GM18502 (cell line): ENCODE results near the gene GPR141.
A peak's percentile ranks its signal among the peaks of the same experiment; 100 is the strongest.

Experiments
- ATAC-seq: cut with Tn5 transposase; IDR thresholded peaks from one replicate; pipeline ENCODE4 v1.9.1; 2021; ENCODE audit warnings: mild to moderate bottlenecking; ENCODE audit not compliant: unreplicated experiment, poor library complexity

The GPR141 gene

DNA sequence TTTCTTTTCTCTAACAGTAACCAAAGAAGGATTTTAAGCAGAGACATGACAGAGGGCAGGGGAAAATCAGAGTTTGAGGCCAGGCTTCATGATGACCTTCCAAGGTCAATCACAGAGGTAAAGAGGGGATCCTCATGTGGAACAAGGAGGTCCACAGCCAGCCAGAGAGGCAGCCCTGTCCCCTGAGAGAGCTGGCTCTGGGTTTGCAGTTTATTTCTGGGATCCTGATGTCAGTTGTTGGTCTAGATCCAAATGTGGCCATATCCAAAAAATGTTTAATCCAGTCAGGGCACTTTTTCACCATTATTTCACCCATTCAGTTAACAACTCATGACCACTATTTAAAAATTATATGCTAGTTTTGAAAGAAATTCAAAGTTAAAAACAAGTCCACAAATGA, 45.6 kb downstream of the GPR141 start:
- ATAC-seq: no peak

DNA sequence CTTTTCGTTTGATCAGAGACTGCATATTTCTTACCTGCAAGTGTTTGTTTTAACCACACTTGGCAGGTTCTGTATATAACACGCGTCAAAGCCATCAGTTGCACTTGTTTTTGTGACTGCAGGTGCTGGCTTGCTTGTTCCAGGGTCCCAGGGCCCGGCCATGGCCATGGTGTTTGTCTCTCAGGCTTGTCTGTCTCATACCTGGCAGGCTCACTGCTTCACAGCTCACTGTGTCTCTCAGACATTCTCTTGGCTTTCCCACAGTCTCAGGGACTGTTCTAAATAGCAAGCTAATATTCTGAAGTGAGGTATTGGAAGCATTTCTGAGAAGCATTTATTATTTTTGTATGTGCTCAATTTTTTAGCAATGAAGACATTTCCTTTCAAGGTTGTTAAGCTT, 46.9 kb downstream of the GPR141 start:
- no peak for ATAC-seq

DNA sequence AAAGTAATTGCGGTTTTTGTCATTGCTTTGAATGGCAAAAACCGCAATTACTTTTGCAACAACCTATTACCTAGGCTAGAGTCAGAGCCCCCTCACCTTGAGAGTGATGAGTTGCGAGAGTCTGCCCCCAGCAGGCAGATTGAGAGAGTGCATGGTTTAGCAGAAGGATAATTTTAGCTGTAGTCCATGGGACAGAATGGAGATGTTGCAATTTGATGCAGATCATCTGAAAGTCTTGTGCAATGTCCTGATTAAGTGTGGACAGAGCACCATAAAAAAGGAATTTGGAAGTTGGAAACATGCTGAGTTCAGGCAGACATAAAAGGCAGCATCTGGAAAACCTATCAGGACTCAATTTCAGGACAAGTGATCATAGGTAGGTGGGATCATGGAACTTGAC, 48.7 kb downstream of the GPR141 start:
- peak; percentile 81 for ATAC-seq

DNA sequence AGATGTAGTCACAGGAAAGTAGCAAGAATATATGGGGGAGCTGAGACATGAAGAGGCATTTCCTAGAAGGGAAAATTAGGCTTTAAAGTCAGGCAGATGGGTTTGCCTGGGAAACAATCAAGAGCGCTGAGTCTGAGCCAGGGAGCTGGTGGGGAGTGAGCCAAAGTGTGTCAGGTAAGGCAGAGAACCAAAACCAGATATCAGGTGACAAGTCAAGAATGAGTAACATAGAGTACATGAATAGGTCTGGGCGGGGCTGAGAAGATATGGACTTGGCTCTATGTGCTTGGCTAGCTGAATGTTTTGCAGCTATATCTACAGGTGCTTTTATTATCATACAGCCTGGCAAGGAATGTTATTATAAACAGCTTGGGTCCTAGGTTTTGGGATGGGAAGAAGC, 49.3 kb downstream of the GPR141 start:
- ATAC-seq: no peak

DNA sequence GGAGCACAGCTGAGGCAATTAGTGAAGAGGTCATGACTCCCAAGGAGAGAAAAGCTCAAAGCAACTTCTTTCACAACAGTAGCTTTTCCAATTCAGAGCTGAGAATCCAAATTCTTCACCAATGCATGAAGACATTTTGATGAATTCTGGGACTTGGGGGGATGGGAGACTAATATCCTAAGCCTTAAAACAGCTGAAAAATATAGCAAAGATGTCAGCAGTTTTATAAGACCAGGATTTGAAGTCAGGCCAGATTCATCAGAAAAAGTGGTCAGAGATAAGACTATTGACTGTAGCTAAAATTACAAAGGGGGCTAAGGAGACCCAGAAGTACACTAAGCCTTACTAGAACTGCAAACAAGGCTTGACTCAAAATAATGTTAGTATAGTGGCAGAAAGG, 51.6 kb downstream of the GPR141 start:
- ATAC-seq: no peak

DNA sequence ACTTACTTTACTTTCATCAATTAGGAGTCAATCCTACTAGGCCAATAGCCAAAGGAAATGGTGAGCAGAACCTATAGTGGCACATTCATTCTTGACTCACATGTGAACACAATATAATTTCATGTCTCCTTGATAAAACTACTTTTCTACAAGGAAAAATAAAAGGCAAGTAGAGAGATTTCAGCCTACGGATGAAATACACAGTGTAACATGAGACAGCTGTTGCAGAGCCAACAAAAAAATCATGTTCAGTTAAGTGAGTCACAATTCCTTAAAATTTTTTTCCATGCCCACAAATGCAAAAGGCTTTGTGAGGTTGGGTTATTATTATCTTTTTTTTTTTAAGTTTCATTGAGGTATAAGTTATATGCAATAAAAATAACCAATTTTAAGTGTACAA, 54.8 kb downstream of the GPR141 start:
- no peak for ATAC-seq

DNA sequence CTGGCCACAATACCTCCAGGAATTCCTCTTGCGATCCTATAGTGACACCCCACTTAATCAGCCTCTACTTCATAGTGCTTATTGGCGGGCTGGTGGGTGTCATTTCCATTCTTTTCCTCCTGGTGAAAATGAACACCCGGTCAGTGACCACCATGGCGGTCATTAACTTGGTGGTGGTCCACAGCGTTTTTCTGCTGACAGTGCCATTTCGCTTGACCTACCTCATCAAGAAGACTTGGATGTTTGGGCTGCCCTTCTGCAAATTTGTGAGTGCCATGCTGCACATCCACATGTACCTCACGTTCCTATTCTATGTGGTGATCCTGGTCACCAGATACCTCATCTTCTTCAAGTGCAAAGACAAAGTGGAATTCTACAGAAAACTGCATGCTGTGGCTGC, 56.8 kb downstream of the GPR141 start:
- no peak for ATAC-seq

DNA sequence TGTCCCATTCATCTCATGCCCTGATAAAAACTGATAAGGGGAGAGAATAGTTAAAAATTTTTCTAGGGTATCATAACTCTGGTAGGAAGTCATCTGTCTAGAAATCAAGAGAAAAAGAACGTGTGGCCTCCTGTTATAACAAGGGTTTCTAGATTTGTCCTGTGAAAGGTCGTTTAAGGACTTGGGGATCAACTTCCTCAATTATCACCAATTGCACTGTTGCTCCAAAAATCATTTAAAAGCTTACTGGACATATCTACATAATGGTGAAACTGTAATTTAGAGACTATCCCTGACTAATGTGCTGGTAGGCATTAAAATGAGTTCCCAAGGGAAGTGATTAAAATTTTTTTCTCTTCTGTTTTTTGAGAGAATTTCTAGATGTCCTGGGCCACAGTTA, 58.2 kb downstream of the GPR141 start:
- ATAC-seq: no peak

DNA sequence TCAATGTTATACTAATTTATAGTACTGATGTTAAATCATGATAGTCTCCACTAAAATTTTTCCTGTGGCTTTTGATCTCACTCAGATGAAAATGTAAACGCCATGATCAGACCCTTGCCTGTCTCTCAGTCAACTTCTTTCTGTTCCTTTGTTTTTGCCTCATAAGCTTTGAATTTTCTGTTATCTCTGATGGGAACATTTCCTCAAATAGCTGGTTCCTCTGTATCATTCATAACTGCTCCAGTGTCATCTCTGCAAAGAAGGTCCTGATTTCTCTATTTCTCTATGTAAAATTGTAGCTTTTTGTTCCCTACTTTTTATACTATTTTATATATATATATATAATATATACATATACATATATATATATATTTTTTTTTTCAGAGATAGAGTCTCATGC, 67.5 kb downstream of the GPR141 start:
- no peak for ATAC-seq

DNA sequence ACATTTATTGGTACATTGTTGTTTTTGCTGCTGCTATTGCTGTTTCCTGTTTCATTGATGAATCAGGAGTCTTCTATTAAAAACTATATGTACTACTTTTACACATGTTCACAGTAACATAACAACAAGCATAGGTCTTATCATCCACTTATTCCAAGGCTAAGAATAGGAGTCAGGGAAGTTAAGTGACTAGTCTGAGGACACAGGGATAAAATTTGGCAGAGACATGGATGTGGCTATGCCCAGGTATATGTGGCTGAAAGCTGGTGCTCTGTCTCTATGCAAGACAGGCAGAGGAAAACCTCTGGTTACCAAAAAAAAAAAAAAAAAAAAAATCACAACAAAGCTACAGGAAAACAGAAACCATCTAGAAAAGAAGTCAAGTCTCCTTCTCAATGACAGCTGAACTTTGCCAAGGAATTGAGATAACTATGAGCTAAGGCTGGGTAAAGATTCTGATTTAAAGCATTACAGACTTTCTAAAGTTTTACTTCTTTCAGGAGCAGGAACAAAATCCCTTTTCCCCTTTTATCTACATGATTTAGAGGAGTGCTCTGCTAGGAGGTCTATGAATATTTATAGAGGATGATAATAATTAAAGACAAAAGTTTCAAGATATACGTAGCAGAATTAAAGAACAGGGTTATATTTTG, 70.0 kb downstream of the GPR141 start:
- no peak for ATAC-seq

DNA sequence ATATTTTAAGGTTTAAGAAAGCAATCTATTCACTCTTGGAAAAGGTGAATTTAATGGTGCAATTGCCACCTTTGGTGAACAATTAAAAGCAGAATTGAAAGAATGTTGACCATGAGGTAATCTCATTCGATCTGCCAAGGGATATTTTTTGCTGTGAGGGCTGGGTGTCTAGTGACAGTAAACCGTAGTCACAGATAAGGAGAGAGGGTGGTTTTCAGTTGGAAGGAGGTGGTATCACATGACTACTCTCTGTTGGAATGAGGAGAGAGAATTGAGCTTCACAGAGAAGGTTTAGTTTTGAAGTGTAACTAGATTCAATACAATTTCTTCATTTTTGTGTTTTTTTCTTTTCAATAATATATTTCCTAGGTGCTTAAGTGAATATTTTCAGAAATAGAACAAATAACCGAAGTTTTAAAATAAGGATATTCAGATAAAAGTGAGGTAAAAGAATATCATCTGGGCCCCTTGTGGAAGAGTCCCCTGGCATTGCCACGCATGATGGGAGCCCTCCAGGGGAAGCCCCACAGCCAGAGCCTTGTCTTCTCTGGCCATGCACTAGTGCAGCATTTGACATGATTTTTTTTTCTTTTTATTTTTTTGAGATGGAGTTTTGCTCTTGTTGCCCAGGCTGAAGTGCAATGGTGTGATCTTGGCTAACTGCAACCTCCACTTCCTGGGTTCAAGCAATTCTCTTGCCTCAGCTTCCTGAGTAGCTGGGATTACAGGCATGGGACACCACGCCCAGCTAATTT, 73.4 kb downstream of the GPR141 start:
- no peak for ATAC-seq

DNA sequence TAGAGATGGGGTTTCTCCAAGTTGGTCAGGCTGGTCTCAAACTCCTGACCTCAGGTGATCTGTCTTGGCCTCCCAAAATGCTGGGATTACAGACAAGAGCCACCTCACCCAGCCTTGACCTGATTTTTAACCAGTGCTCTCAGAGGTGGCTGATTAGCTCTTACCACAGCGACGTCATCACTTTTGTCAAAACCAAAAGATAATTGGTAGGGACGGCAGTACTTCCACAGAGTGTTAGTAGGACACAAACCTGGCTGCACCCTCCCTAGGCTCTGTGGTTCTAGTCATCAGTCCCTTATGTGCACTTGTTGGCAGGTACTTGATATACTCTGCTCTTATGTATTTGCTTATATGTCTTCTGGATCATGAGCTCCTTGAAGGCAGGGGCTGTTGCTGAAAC, 74.0 kb downstream of the GPR141 start:
- ATAC-seq: no peak

DNA sequence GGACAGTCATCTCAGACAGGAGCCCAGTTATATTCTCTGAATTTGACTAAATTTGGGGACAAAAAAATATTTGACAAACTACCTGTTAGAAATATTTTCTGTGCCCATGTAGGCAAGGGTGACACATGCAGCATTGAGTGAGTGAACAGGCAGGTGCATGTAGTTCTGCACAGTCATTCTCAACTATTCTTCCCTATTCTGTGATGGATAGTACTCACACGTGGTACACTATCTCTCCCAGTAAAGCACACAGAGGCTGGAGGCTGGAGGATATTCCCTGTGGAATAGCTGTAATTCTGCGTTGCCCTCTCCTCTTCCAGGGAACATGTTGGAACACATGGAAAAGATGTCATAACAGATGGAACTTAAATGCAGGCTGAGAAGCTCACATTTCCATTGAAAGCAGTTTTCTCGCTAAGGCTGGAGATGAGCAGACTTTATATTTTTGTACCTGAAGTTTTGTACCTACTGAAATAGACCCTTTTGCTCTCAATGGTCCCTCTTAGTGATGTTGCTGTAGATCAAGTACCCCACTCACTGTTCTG, 75.0 kb downstream of the GPR141 start:
- no peak for ATAC-seq

DNA sequence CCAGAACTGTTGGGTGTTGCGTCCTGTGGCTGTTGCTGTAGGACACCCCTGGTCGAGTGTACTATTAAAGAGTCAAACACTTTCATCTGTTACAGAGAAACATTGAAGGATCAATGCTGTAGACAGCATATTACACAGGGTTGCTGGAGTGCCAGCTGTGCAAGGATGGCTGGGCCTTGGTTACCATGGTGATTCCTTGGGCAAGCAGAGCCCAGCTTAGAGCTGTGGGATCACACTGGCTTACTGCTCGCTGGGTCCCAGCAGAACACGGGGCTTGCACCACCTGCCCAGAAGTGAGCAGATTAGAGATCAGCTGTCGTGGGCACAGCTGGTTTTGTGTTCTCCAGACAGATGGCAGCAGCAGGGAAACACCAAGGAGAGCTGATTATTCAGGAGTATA, 76.0 kb downstream of the GPR141 start:
- ATAC-seq: no peak

DNA sequence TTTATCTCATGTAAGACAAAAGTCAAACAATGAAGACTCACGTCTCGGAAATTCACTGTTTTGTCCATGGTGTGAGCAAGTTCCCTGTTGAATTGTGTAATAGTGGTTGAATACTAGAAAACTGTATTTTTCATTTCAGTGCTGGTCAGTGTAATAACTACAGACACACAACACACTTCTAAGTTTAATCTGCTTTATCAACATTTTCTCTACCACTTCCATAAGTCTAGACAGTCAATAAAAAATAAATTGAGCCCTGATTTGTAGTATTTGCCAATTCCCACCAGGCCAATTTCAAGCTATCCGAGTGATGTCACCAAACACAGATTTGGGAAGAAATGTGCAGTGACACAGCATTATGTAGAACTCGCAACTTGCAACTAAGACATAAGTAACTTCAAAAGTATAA, 81.9 kb downstream of the GPR141 start:
- no peak for ATAC-seq

DNA sequence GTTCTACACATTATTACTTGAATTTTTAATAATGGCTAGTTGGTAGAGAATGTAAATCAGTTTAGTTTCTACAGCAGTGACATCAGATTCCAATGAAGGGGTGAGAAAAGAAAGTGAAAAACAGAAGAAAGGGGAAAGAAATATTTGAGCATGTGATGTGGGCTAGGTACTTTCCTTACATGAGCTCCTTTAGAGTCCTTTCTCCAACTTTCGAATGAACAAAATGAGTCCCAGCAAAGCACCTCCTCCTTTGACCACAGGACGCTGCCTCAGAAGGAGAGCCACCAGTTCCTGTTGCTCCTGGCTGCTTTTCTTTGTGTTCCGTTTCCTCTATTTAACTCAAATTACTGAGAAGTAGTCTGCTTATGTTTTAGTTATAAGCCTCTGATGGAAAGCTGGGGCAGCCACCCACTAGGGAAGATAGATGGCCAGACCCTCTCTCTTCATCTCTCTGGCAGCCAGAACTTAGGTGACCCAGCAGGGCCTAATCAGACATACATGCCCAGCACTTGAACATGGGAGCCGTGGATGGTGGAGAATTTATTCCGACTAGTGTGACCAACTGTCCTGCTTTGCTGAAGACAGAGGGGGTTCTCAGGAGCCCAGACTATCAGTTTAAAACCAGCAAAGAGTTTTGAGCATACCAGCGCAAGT, 82.4 kb downstream of the GPR141 start:
- peak; percentile 96 for ATAC-seq

DNA sequence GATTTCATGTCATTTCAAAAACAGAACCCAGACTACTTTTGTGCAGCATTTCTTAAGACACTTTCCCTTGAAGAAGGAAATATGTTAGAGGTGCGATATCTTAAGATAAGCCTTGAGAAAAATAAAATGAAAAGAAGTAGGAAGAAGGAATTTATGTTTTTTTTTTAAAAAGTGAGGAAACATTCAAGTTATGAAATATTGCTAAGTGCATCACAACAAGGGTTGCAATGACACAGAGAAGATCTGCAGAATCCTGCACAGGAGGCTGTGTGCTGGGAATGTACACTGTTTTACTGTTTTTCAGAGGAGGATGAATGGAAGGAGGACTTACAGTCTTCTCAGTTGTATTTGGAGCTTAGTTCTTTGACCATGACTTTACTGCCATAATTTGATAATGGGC, 85.0 kb downstream of the GPR141 start:
- no peak for ATAC-seq

DNA sequence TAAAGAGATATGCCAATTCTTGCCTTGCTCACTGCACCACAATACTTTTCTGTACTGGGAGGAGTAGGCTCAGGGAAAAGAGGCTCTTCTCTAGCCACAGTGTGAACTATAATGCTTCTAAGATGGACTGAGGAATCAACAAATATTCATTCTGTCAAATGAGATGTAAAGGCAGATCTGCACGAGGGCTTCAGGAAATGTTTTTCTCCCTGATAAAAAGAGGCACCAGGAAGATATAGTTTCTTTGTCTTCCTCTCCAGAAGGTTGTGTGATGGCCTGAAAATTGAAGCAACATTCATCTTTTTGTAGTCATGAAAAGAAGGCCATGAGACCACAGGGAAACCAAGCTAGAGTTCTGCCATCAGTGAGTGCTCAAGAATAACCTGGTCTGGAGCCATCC, 85.7 kb downstream of the GPR141 start:
- ATAC-seq: no peak

DNA sequence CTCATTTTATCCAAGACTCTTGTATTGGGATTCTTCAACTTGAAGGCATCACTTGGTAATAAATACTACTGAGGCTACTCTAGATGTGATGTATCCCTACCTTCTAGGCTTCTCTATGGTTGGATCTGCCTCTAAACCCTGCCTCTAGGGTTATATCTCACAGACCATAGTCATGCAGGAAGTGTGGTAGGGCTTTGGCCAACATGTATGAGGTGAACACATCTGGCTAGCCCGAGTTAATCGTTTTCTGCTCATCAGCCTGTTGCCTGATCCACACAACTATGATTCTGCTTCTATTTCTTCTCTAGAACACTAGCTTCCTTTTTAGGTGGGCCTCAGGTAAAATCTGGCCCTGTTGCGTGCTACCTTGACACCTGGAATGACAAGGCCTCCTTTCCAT, 86.2 kb downstream of the GPR141 start:
- ATAC-seq: no peak

DNA sequence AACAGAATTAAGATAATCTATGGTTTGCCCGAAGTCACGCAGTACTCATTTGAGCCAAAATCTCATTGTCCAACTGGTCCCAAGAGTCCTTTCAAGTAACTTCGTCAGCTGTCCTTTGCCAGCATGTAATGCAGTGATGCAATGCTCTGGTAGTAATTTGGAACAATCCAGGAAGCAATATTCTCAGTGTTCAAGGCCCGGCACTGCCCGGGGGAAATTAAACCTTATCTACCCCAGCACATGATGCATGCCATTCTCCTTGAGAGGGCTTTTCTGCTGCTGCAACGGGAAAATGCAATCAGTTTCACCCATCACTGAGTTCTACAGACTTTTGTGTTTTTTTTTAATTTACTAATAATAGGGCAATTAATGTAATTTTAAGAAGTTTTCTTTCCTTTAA, 87.3 kb downstream of the GPR141 start:
- ATAC-seq: no peak

DNA sequence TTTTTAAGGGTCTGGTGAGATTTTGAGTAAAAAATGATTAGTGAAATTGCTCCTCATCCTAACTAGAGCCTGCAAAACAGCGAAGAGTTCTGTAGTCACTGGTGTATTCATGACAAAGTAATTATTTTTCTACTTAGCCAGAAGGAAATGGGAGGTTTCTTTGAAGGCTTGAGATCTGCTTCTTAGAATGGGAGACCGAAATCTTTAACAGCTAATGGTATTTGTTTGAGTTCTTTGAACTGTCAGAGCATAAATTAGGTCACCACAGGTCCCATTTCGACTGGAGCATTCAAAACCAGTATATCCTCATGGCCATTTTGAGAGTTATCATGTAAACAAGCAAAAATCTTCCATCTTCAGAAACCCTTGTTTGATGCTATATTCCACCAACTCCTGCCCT, 87.8 kb downstream of the GPR141 start:
- no peak for ATAC-seq
